Heart left ventricle (tissue), 13 donors: ENCODE data around the gene ATXN1.

Experiments
- POLR2A ChIP-seq, 2 donors: fragments of 450-650 bp; IDR thresholded peaks; one replicate each; pipeline ENCODE4 v1.6.1; 2017; ENCODE audit warnings: antibody characterized with exemption in 2 of 2, mild to moderate bottlenecking in 2 of 2, moderate library complexity in 2 of 2
- TF ChIP-seq, protein P1 (sequence below), 12 donors: fragments of 200-600 bp; sonication (generic) in 4 of 12; IDR thresholded peaks; one replicate each; pipeline versions ENCODE4 v1.5.0 to v1.8.0; 2018 to 2022; ENCODE audit warnings: antibody characterized with exemption in 12 of 12, mild to moderate bottlenecking in 5 of 12
- donor health status: ischemic (EF 13 %, LVEDD 7.1; RV severe dilation, severe dysfunction).
- donor health status: DM: no; HTN: yes; CAD: no.
- donor health status: DM: no; HTN: no; CAD: no.
- donor health status: ischemic (EF 25% LVEDD 6.9; RV normal size, moderate dysfunction).
- donor health status: ischemic (EF 25% LVEDD 5.7; RV mildly dilated, moderate dysfunction).
- donor health status: ischemic (EF 35%, LVEDD 5.7; RV mildly dilated, moderate dysfunction).
- donor health status: nonischemic (EF 11% LVEDD 7.7; RV severe dilation, severe dysfunction).
- donor health status: DM: yes; HTN: yes; CAD: no.
- donor health status: PGD.
- donor health status: ischemic (EF 29% LVEDD 5.4; RV normal size, mild dysfunction).
- donor health status: nonischemic (EF 23%, LVEDD 6.1; RV moderate dilation, normal function).

DNA sequence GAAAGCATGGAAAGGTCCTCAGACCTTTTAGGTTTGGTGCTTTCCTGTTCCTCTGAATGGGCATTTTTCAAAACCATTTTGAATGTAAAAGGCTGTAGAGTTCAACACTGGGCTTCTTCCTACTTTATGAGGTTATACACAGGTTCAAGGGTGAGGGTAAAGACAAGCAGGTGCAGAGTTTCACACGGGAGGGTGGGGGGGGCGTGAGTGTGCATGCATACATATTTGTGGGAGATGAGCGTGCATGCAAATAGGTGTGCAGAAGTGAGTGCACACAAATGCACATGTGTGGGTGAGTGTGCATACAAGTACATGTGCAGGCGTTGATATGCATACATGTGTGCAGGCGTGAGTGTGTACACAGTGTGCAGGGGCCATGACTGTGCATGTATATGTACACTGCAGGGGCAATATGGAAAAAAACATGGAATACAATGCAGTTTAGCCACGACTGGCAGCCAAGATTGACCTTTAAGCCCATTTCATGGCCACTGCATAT lies 339.7 kb downstream of the ATXN1 start:
- TF ChIP-seq, protein P1, sequence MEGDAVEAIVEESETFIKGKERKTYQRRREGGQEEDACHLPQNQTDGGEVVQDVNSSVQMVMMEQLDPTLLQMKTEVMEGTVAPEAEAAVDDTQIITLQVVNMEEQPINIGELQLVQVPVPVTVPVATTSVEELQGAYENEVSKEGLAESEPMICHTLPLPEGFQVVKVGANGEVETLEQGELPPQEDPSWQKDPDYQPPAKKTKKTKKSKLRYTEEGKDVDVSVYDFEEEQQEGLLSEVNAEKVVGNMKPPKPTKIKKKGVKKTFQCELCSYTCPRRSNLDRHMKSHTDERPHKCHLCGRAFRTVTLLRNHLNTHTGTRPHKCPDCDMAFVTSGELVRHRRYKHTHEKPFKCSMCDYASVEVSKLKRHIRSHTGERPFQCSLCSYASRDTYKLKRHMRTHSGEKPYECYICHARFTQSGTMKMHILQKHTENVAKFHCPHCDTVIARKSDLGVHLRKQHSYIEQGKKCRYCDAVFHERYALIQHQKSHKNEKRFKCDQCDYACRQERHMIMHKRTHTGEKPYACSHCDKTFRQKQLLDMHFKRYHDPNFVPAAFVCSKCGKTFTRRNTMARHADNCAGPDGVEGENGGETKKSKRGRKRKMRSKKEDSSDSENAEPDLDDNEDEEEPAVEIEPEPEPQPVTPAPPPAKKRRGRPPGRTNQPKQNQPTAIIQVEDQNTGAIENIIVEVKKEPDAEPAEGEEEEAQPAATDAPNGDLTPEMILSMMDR (IDR thresholded peaks at IDR 0.05), result no peak
- TF ChIP-seq POLR2A (IDR thresholded peaks at IDR 0.05), result no peak
